Neural progenitor cell (in vitro differentiated cells): ENCODE data around the gene CMTM1. TPM values are rescaled to one million over a fixed set of nuclear protein-coding genes. Genes with fewer than 3 reads are reported as not detected.

Experiments used
- DNase-seq: peaks from one replicate; pipeline ENCODE4 v3.0.0-alpha.2; 2016; ENCODE audit warnings: low spot score
- H2AFZ ChIP-seq: fragments of 200-600 bp; sonication (generic); replicated peaks from 2 replicates; pipeline ENCODE4 v1.6.1; 2016; ENCODE audit warnings: antibody characterized with exemption
- H3F3A ChIP-seq: fragments of 200-600 bp; sonication (generic); 2 replicates; pipeline ENCODE4 v1.6.1; 2016; ENCODE audit warnings: antibody characterized with exemption, low read depth
- H3K27ac ChIP-seq: fragments of 200-600 bp; sonication (generic); 2 replicates; pipeline ENCODE4 v1.5.1; 2016; ENCODE audit warnings: mild to moderate bottlenecking
- H3K27me3 ChIP-seq: fragments of 200-600 bp; sonication (generic); 2 replicates; pipeline ENCODE4 v1.6.1; 2016; ENCODE audit warnings: mild to moderate bottlenecking, moderate library complexity
- H3K36me3 ChIP-seq: fragments of 200-600 bp; sonication (generic); 2 replicates; pipeline ENCODE4 v1.5.1; 2016
- H3K4me1 ChIP-seq: fragments of 200-600 bp; sonication (generic); 2 replicates; pipeline ENCODE4 v1.6.1; 2016; ENCODE audit warnings: mixed run types
- H3K4me2 ChIP-seq: fragments of 200-600 bp; sonication (generic); 2 replicates; pipeline ENCODE4 v1.6.1; 2016
- H3K4me3 ChIP-seq: fragments of 200-600 bp; sonication (generic); 2 replicates; pipeline ENCODE4 v1.5.1; 2016
- H3K79me2 ChIP-seq: fragments of 200-600 bp; sonication (generic); 2 replicates; pipeline ENCODE4 v1.6.1; 2016; ENCODE audit warnings: low read depth
- H3K9ac ChIP-seq: fragments of 200-600 bp; sonication (generic); 2 replicates; pipeline ENCODE4 v1.6.1; 2016
- H3K9me3 ChIP-seq: fragments of 200-600 bp; sonication (generic); 2 replicates; pipeline ENCODE4 v1.5.1; 2016; ENCODE audit warnings: low read depth
- H4K20me1 ChIP-seq: fragments of 200-600 bp; sonication (generic); 2 replicates; pipeline ENCODE4 v1.6.1; 2016; ENCODE audit warnings: low read depth
- H3K27ac Mint-ChIP-seq: 3 replicates; pipeline ENCODE4 v1.8.0; 2021; ENCODE audit warnings: mixed read lengths
- H3K27me3 Mint-ChIP-seq: 2 replicates; pipeline ENCODE4 v1.8.0; 2022; ENCODE audit warnings: low read depth, mild to moderate bottlenecking, inconsistent platforms, moderate library complexity, mixed read lengths; ENCODE audit not compliant: insufficient read depth
- H3K36me3 Mint-ChIP-seq: 3 replicates; pipeline ENCODE4 v1.8.0; 2021; ENCODE audit warnings: mixed read lengths
- H3K4me1 Mint-ChIP-seq: 3 replicates; pipeline ENCODE4 v1.8.0; 2021; ENCODE audit warnings: mixed read lengths
- H3K4me3 Mint-ChIP-seq: 3 replicates; pipeline ENCODE4 v1.8.0; 2021; ENCODE audit warnings: mild to moderate bottlenecking, moderate library complexity, mixed read lengths
- H3K9me3 Mint-ChIP-seq: 3 replicates; pipeline ENCODE4 v1.8.0; 2020; ENCODE audit warnings: mixed read lengths
- EZH2 ChIP-seq: fragments of 200-600 bp; sonication (generic); IDR thresholded peaks from 2 replicates; pipeline ENCODE4 v1.6.1; 2017; ENCODE audit warnings: antibody characterized with exemption, mild to moderate bottlenecking, moderate library complexity
- EZH2phosphoT487 ChIP-seq: fragments of 200-600 bp; sonication (generic); IDR thresholded peaks from 2 replicates; pipeline ENCODE4 v1.6.1; 2017; ENCODE audit warnings: antibody characterized with exemption
- total RNA-seq: library from RNA; depleted of rRNA; stranded (reverse); fragments of >200 nt; gene quantifications from 2 replicates; pipeline ENCODE4 v1.2.3, GENCODE V29; 2015; ENCODE audit warnings: low replicate concordance
- TF ChIP-seq, protein P1 (sequence below): fragments of 200-600 bp; sonication (generic); IDR thresholded peaks from 2 replicates; pipeline ENCODE4 v1.5.1; 2017; ENCODE audit warnings: antibody characterized with exemption, mild to moderate bottlenecking

Gene CMTM1
- total RNA-seq, 1 donor from 2014 or later, result not detected

DNA sequence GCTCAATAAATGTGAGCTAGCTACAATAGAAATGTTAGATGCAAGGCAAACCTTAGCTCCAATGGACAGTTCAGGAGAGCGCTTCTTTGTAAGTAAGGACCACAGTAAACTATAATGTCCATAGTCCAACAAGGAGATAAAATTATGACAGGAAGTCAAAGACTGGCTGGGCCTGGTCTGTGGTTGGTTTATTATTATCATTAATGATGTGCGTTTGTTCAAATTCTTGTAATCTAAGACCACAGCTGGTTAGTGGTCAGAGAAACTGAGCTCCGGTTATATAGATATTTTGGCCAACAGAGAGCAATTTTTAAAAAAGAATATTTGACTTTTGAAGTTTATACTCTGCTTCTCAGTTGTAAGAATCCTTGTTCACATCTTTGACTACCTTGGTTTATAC is 8.3 kb downstream of the CMTM1 start:
- no peak overlapping the region for H3K27ac Mint-ChIP-seq
- no peak overlapping the region for H3K4me2 ChIP-seq
- H2AFZ ChIP-seq, result no peak overlapping the region
- H3K4me3 ChIP-seq, result no peak overlapping the region
- H3K9ac ChIP-seq, result no peak overlapping the region
- H3K4me1 Mint-ChIP-seq, result peaks cover under 1% of the 10 kb centered on the region
- H4K20me1 ChIP-seq, result no peaks in the 10 kb centered on the region
- peaks cover 4% of the 10 kb centered on the region for H3F3A ChIP-seq
- H3K79me2 ChIP-seq, result no peaks in the 10 kb centered on the region
- H3K4me3 Mint-ChIP-seq, result no peak overlapping the region
- TF ChIP-seq, protein P1, sequence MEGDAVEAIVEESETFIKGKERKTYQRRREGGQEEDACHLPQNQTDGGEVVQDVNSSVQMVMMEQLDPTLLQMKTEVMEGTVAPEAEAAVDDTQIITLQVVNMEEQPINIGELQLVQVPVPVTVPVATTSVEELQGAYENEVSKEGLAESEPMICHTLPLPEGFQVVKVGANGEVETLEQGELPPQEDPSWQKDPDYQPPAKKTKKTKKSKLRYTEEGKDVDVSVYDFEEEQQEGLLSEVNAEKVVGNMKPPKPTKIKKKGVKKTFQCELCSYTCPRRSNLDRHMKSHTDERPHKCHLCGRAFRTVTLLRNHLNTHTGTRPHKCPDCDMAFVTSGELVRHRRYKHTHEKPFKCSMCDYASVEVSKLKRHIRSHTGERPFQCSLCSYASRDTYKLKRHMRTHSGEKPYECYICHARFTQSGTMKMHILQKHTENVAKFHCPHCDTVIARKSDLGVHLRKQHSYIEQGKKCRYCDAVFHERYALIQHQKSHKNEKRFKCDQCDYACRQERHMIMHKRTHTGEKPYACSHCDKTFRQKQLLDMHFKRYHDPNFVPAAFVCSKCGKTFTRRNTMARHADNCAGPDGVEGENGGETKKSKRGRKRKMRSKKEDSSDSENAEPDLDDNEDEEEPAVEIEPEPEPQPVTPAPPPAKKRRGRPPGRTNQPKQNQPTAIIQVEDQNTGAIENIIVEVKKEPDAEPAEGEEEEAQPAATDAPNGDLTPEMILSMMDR, result no peak
- TF ChIP-seq EZH2phosphoT487 (no peak), EZH2 (no peak)
- no peaks in the 10 kb centered on the region for H3K36me3 ChIP-seq
- no peaks in the 10 kb centered on the region for H3K9me3 ChIP-seq
- H3K27ac ChIP-seq, result no peak overlapping the region
- DNase-seq, result no peak
- H3K27me3 Mint-ChIP-seq, result peaks cover 11% of the 10 kb centered on the region
- H3K9me3 Mint-ChIP-seq, result no peaks in the 10 kb centered on the region
- H3K27me3 ChIP-seq, result peaks cover 25% of the 10 kb centered on the region
- H3K36me3 Mint-ChIP-seq, result no peaks in the 10 kb centered on the region
- H3K4me1 ChIP-seq, result no peaks in the 10 kb centered on the region

DNA sequence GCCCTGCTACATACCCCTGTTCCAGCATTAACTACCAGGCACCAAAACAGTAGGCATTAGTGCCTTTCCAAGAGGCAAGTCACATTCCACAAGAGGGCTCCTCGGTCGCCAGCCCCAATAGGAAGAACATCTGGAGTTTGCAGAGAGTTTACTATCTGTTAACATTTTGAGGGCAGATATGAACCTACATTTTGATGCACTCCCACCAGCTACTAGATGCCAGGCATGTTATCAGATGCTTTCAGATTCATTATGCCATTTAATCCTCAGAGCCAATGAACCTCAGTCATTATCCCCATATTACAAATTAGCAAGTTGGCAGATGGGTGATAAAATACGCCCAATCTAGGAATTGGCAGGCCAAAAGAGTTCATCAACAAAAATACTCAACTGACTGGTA is 8.8 kb downstream of the CMTM1 start:
- H3K9ac ChIP-seq, result no peak overlapping the region
- no peak overlapping the region for H3K4me3 Mint-ChIP-seq
- H3K9me3 Mint-ChIP-seq, result no peaks in the 10 kb centered on the region
- H3K36me3 Mint-ChIP-seq, result no peaks in the 10 kb centered on the region
- no peak overlapping the region for H3K4me3 ChIP-seq
- no peaks in the 10 kb centered on the region for H3K36me3 ChIP-seq
- DNase-seq, result no peak
- H4K20me1 ChIP-seq, result no peaks in the 10 kb centered on the region
- H3K4me2 ChIP-seq, result no peak overlapping the region
- H2AFZ ChIP-seq, result no peak overlapping the region
- H3K79me2 ChIP-seq, result no peaks in the 10 kb centered on the region
- no peaks in the 10 kb centered on the region for H3K9me3 ChIP-seq
- H3K4me1 Mint-ChIP-seq, result peaks cover 2% of the 10 kb centered on the region
- H3K27ac ChIP-seq, result no peak overlapping the region
- TF ChIP-seq EZH2 (no peak), EZH2phosphoT487 (no peak)
- TF ChIP-seq, protein P1, result no peak
- H3K4me1 ChIP-seq, result peaks cover 1% of the 10 kb centered on the region
- H3K27ac Mint-ChIP-seq, result no peak overlapping the region
- peaks cover 4% of the 10 kb centered on the region for H3F3A ChIP-seq
- peaks cover 31% of the 10 kb centered on the region for H3K27me3 ChIP-seq
- peaks cover 11% of the 10 kb centered on the region for H3K27me3 Mint-ChIP-seq

DNA sequence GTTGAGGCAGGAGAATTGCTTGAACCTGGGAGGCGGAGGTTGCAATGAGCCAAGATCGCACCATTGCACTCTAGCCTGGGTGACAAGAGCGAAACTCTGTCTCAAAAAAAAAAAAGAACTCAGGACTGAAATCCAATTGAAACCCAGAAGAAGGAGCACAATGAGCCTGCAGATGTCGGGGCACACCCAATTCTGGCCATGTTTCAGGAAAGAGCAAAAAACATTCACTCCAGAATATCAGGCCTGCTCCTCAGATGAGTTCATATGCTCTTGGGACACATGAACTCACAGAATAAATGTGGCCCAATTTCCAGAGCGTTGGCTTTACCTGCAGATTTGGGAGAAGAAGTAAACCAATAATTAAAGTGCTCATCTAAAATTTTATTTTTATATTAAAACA is 10.1 kb downstream of the CMTM1 start:
- TF ChIP-seq EZH2phosphoT487 (no peak), EZH2 (no peak)
- TF ChIP-seq, protein P1, result no peak
- Mint-ChIP-seq H3K27me3 (peaks cover 11% of the 10 kb centered on the region), H3K4me1 (peaks cover 14% of the 10 kb centered on the region), H3K36me3 (no peaks in the 10 kb centered on the region), H3K4me3 (no peak overlapping the region), H3K27ac (no peak overlapping the region), H3K9me3 (no peaks in the 10 kb centered on the region)
- peaks cover 4% of the 10 kb centered on the region for H3F3A ChIP-seq
- H3K79me2 ChIP-seq, result no peaks in the 10 kb centered on the region
- H3K27ac ChIP-seq, result no peak overlapping the region
- no peaks in the 10 kb centered on the region for H3K36me3 ChIP-seq
- no peaks in the 10 kb centered on the region for H4K20me1 ChIP-seq
- no peak overlapping the region for H3K4me2 ChIP-seq
- peaks cover 13% of the 10 kb centered on the region for H3K4me1 ChIP-seq
- no peak for DNase-seq
- no peak overlapping the region for H3K4me3 ChIP-seq
- H3K9ac ChIP-seq, result no peak overlapping the region
- H2AFZ ChIP-seq, result no peak overlapping the region
- no peaks in the 10 kb centered on the region for H3K9me3 ChIP-seq
- H3K27me3 ChIP-seq, result peaks cover 32% of the 10 kb centered on the region
